DMS153 (cell line): ENCODE measurements around the gene DNAH5.
"Not testable (repeated sequence)": the region's sequence is repeated elsewhere in the genome, so short reads cannot be mapped to it uniquely, and the experiment has no call there.

Experiments used
- DNase-seq: peaks from one replicate; lab custom pipeline; 2025; lab: John Stamatoyannopoulos, UW

Gene DNAH5

DNA sequence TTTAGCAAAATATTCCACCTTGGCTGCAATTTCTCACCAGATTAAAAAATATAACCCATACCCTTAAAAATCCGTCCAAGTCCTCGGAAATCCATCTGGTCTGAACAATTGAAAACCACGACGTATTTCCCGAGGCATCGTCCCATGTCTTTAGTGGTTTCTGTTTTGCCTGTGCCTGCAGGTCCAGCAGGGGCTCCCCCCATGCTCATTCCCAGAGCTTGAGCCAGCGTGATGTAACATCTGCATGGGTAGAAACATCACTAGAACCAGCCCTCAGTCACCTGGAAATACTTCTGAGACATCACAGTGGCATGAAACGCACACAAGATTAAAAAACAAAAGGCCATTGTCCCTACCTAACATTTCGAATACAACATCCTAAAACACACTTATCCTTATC is 114.0 kb downstream of the DNAH5 start:
- no peak for DNase-seq

DNA sequence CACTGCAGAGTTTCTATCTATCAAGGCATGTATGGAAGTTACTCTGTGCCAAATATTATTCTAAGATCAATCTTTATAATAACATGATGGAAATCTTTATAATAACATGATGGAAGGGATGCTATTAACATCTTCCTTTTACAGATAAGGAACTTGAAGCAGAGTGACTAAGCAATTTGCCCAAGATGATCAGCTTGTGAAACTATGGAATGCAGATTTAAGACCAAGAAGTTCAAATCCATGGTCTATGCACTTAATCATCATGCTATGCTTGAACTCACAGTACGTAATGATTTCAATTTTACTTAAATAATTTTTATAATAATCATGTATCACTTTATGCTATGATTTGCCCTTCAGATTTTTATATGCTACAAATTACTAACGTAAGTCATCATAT is 123.1 kb downstream of the DNAH5 start:
- no peak for DNase-seq

DNA sequence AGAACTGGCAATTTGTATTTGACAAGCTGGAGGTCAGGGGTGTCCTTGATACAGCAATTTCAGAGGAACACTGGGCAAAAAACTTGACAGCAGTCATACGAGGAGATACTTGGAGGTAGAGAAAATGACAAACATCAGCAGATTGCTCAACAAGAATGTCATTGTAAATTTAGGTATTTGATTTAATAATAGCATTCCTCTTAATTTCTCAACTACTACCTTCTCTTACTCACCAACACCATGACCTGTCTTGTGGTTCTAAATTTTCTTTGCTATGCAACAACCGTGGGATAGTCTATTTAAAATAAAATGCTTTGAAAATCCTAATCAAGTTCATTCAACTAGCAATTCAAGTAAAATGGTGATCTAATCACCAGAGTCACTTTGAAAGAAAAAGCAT is 128.4 kb downstream of the DNAH5 start:
- no peak for DNase-seq

DNA sequence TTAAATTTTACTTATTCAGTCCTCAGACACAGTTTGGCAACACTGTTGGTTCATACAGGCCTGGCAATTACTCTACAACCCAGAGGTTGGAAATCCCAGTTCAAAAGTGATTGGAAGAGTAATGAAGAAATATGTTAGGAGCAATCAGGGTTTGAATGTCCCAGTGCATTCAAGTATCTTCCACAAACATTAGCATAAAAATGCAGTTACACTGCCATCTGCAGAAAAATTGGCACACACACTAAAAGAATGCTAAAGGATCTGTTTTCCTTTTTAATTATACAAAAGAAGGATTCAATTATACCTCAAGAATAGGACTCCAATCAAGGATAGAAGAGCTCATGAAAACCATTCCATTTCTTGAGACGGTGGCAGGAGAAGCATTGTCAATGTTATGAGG is 130.2 kb downstream of the DNAH5 start:
- no peak for DNase-seq

DNA sequence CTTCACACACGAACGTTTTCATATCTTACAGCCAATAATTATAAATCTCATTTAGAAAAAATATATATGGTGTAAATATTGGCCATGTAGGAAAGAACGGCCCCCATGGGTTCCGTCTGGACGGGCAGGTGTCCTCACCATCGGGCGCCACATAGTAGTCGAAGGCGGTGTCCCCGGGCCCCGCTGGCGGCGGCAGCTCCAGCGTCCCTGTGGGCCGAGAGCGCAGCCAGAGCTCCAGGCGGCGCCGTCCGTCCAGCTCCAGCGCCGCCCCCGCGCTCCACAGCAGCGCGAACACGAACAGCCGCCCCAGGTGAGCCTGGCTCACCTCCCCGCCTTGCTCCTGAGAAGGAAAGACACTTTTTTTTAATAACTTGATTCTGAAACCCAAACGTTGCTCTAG is 134.6 kb downstream of the DNAH5 start:
- no peak for DNase-seq

DNA sequence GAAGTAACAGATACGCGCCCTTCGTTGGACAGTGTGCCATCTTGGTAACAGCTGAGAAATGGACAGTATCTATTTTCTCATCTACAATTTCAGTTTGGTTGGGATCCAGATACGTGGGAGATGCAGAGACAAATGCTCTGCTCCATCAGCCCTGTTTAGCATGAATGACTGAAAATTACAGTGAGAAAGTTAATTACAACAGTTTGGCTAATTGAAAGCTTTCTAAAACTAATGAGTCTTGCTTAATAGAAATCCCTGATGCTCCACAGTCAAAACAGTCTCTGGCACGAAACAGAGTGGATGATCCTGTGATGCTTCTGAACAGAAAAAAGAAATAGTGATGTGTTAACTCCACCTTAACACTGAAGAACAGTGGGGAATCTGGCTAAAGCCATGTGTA is 140.2 kb downstream of the DNAH5 start:
- DNase-seq, result no peak

DNA sequence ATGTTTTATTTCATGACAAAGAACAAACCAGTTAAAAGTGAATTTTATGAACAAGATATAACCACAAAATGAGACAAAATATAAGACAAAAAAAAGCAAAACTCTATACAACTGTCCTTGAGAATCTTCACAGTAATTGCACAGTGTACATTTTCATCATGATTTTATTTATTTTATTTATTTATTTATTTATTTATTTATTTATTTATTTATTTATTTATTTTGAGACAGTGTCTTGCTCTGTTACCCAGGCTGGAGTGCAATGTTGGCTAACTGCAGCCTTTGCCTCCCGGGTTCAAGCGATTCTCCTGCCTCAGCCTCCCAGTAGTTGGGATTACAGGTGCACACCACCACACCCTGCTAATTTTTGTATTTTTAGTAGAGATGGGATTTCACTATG is 145.9 kb downstream of the DNAH5 start:
- not testable (repeated sequence) for DNase-seq

DNA sequence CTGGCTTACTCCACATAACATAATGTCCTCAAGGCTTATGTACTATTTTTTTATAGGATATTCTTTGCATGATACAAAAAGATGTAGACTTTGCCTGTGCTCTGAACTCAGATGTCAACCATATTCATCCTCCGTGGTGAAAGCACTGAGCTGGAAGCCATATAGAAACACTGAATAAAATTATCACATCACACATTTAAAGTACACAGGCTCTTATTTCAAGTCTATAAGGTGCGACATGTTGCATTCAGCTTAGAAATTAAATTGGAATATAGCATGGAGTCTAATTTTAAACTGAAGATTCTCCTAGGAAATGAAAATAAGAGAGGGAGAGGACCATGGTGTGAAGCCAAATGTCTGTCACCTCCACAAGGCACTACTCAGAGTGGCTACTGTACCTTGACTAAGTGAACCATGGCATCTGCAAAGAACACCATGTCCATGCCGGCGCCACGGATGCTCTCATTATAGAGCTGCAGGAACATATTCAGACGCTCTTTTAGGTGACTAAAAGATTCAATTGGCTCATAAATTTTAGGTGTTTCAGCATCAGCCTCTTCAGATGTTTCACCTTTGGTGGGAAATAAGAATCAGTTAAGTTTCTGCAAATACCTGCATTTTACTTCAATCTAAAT is 158.6 kb downstream of the DNAH5 start:
- no peak for DNase-seq

DNA sequence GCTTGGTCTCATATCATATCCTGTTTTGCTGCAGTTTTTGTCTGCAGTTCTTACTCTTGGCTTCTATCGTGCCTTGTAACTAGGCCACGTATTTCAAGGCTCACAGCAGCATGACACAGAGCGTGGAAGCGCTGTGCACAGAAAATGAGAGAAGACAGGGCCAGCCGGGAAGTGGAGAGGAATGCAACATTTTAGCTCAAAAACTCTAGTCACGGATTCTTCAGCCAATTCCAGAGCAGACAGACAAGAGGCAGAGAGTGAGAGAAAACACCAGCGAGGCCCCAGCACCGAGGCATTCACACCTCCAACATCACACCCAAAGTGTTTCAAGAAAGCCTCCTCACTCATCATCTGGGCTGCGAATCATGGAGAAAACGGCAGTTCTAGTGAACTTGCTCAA is 160.8 kb downstream of the DNAH5 start:
- no peak for DNase-seq

DNA sequence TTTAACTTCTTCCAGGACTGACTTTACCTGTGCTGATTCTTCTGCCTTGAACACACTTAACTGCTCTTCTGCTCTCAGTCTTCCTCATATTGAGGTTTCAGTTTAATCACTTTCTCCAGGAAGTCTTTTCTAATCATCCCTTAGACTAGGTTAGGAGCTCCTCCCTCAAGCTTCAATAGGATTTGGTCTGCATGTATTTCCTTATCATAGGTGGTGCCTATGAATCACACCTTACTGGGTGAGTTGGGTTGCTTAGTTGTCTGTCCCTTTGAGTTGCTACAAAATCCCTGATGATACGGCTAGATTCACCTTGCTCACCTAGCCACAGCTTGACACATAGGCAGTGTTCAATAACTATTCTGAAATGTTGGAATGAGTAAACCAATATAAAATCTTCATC is 164.4 kb downstream of the DNAH5 start:
- no peak for DNase-seq

DNA sequence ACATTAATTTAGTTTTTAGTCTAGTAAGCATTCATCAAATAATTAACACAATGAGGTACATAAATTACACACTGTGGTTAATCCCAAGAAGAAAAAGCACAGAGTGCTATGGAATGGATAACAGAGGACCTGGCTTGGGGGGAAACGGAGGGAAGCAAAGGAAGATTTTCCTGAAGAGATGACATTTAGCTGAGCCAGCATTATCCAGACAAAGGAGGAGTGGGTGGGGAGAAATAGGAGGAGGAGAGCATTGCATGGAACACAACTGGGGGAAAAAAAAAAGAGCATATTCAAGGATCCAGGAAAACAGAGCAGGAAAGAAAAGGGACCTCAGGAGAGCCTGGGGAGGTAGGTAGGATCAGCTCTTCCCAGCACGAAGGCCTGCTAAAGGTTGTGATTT is 170.8 kb downstream of the DNAH5 start:
- DNase-seq, result no peak

DNA sequence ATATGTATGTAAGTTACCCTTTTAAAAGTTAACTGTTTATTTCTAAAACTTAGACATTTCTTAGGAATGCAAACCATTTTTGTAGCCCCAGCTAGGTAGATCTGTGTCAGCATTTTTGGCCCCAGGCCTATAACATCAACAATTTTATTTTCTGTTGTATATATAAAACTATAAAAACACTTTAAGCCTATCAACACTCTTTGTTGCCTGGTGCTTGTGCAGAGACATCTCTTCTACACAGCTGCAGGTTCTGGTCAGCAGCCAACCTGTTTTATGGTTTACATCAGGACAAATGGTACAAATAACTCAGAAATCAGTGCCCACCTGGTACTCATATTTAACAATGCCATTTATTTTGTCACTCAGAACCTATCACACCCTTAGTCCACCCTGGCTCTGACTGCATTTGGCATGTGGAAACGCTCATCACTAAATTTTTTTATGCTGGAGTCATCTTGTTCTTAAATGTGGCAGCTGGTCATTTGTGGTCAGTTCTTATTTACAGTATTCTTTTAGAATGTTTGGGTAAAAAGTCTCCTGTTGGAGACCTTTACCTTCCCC is 173.4 kb downstream of the DNAH5 start:
- DNase-seq, result no peak

DNA sequence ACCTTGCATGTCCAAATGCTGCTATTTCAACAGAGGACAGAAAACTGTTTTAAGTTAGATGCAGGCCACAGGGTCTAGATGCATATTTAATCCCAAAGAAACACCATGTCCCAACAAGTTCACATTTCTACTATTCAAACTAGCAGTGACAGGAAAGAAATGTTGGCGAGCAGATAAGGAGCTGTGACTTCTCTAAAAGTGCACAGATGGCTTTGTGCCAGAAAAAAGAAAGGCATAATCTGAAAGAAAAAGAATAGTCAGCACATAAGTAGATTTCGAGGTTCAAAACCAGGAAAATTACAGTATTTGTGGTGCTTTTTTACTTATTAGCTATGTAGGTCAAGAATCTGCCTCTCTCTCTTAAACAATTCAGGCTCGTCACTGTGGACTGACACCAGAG is 178.3 kb downstream of the DNAH5 start:
- no peak for DNase-seq

DNA sequence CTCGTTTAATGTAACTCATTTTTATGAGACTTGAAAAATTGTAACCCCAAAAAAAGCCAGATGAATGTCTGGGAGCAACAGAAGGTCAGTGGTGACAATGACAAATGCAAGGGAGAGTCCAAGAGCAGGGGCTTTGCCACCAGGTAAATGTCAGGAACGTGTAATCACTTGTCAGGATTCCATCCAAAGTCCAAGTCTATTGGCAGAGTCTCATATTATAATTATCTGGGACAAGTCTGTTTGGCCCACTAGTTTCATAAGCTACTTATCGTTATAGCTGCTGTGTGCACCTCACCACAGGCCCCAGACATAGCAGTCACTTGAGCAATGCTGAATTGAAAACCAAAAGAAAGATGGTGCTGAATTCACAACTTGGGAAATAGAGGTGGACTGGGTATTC is 180.8 kb downstream of the DNAH5 start:
- DNase-seq, result no peak

DNA sequence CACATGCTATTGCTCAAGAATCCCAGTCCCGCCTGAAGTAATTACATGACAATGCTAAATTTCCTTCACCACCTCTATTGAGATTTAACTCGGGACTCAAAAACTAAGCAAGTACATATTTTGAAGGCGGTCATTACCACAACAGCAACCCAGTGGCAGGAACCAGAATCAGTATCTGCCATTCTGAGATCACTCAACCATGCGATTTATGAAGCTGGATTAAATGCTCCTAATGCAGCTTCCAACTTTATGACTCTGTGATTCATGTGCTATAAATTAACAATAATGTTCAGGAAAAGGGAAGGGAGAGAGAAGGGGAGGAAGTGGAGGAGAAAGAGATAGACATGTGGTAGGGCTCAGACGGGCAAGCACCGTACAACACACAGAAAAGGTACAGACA is 194.7 kb downstream of the DNAH5 start:
- DNase-seq, result no peak

DNA sequence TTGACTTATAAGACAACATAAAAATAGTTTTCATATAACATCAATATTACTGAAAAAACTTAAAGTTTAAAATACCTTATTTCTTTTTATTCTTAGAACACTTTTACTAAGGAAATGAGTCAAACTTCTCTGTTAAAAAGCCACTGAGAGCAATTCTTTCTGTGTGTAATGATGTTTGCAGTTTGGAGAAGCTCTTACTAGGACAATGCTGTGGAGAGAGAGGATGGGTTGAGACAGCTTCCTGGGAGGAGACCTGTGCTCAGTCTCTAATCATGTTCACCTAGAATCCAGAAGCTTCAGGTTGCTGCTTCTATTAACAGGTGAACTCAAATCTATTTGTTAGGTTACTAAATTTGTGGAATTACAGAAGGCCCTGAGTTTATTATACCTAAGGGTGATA is 198.5 kb downstream of the DNAH5 start:
- DNase-seq, result no peak

DNA sequence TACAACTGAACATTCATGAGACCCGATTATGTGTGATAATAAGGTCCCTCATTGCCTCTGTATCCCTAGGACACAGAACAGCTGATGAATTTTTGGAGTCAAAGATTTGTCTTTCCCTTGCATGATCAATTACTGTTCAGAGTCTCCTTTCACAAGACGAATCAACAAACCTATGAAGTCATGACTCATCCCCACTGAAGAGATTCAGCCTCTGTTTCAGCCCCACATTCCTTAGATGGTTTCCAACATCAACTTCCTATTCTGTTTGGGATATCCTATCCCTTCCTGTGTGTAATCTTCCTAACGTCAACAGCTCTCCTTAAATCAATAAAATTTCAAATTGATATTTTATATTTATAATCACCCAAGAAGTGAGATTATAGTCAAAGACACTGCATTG is 199.0 kb downstream of the DNAH5 start:
- no peak for DNase-seq

DNA sequence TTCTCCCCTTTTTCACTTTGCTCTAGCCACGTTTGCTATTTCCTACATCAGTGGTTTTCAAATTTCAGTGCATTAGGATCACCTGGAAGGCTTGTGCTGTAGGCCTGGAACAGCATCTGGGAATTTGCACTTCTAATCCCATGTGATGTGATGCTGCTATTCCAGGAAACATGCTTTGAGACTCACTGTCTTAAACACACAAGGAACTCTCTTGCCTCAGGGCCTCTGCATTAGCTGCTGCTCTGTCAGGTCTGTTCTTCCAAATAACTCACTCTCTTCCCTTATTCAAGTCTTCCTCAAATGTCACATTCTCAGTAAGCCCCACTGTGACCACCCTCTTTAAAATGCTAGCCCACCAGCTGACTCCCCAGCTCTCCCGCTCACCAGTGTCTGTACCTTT is 204.0 kb downstream of the DNAH5 start:
- DNase-seq, result no peak

DNA sequence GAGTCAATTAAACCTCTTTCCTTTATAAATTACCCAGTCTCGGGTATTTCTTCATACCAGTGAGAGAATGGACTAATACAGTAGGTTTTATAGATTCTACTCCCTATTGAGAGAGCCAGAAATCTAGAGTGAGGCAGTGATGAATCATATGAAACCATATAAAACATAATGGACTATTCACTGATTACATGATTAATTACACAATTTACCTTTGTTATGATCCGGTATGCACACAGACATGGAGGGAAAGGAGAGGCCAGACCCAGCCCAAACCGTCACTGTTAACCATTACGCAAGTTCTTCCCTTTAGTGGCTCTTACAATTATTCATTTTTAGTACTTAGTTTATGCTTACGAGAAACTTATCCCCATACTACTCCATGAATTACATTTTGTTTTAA is 205.0 kb downstream of the DNAH5 start:
- no peak for DNase-seq

DNA sequence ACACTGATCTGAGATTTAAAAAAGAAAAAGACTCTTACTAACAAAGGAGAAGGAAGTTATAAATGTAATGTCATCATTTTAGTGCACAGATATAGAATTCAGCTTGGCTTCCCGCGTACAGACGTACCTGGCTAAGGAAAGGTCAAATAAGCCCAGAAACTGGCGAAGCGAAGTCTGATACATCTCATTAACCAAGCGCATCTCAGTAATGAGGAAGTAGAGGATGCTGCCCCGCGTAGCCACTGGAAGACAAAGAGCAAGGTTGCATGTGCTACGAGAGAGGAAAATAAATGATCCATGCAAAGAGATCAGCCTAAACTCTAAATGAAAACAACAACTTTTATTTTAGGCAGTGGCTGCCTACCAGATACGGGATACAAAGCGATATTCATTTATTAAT is 208.8 kb downstream of the DNAH5 start:
- no peak for DNase-seq

DNA sequence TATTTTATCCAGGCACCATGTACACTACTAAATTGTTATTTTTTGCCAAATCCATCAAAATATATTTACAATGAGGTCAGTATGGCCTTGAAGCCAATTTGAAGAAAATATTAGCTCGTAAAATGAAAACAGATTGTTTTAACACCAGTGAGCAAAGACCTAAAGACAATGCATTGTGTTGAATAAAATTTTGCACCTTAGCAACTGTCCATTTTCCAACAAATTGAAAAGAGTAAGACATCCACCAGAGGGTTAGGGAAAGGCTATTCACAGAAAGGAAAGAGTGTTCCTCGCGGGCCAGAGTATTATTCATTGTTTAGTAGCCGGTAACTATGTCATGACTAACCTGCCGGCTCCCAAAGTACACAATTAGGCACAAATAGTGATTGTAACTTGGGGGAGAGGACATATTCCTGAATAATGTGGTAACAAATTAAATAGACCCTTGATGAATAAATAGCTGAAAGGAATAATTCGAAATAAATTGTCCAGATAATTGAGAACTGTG is 213.3 kb downstream of the DNAH5 start:
- no peak for DNase-seq

DNA sequence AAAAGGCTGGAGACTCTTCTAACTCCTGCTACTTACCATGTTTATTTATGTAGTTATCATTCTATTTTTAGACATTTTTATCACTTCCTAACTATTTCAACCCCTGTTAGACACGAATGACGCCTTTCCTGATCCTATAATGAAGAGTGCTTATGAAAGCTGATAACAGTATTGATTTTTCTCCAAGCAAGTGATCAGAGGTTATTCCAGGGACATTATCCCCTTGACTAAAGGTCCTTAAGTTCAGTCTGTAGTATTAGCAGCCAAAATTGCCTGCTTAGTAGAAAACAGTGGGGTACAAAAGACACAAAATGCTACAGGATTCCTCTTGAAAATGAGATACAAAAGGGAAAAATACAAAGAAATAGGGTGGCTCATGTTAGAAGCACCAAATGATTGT is 235.6 kb downstream of the DNAH5 start:
- no peak for DNase-seq

DNA sequence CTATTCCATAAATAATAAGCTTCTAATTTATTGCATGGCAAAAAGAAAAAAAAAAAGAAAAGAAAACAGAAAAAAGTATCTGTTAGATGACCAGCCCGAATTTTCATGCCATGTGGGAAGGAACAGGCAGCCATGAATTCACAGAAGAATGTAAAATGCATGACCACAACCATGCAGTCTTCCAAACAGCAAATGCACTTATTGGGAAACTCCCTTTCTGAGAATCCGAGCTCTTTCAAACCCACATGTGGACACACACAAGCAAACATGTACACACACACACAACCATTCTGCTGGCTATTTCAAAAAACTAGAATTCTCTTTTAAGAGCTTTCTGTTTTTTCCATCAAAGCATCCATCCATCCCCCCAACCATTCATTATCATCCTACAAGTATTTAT is 236.1 kb downstream of the DNAH5 start:
- no peak for DNase-seq

DNA sequence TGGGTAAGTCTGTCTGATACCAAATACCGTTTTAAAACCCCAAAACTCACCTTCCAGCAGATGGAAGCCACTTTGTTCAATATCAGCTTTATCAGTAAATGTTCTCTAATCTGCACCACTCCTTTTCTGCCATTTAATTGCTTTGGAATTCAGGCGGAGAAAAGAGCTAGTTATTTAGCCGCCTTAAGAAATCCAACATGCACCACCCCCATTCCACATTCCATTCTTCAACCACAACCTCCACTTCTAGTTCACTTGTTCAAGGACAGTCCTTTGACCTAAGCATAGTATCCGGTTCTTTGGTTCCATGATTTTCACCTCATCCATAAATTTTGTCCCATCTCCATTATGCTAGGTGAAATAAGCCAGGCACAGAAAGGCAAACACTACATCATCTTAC is 240.1 kb downstream of the DNAH5 start:
- no peak for DNase-seq
